ENCODE data around the gene OPA3. TPM values are rescaled to one million over a fixed set of nuclear protein-coding genes. Genes with fewer than 3 reads are reported as not detected.

Gene OPA3
- polyA plus RNA-seq, 3 donors = 4.4 to 6.9 (median 5.6) TPM

GRCh38 chr19:45501730-45502014 lies 82.9 kb downstream of the OPA3 start:
- peak overlapping the region; percentile 49 for H3K4me2 ChIP-seq (replicated peaks; ENCODE audit: extremely low read depth, low read length, poor library complexity, severe bottlenecking)
- peaks cover 5 to 14% (median 10%) of the 10 kb centered on the region in 7 donors for H3K9me3 Mint-ChIP-seq
- intact Hi-C loops (cut with micrococcal nuclease) = no loop called here
- H3K9ac ChIP-seq (ENCODE audit: insufficient read depth, low read length, poor library complexity, severe bottlenecking) = peak overlapping the region; percentile 34
- H3K4me3 ChIP-seq (replicated peaks in 1 of 3; ENCODE audit: low read depth in 2 of 3, low read length in 3 of 3) = peak overlapping the region in 1 of 3 experiments; percentile 43
- no peaks in the 10 kb centered on the region for H3K36me3 ChIP-seq (replicated peaks in 1 of 2; ENCODE audit: control insufficient read depth in 1 of 2, insufficient read depth in 2 of 2, low read length in 2 of 2)
- peaks cover 75 to 94% of the 10 kb centered on the region in 2 donors for H3K4me1 ChIP-seq (ENCODE audit: control insufficient read depth in 1 of 2, insufficient read depth in 2 of 2, low read length in 2 of 2)
- peaks cover 22 to 40% (median 35%) of the 10 kb centered on the region in 3 donors for H3K27me3 Mint-ChIP-seq (ENCODE audit: low read depth in 3 of 3)
- no peak for TF ChIP-seq CTCF (IDR thresholded peaks at IDR 0.05)
- no CpG with 5 or more reads among the region's 2 CpGs for WGBS (ENCODE audit: insufficient coverage)
- peak overlapping the region; percentile 86 to 93 (median 92) for H3K27ac Mint-ChIP-seq
- H3K4me3 Mint-ChIP-seq = peak overlapping the region; percentile 56 to 64
- no peaks in the 10 kb centered on the region for H3K79me2 ChIP-seq (ENCODE audit: insufficient read depth, low read length)
- DNase-seq = peak in 1 of 3 donors; percentile 46
- H3K9me3 ChIP-seq (replicated peaks in 1 of 2; ENCODE audit: control insufficient read depth in 1 of 2, insufficient read depth in 1 of 2, low read length in 2 of 2) = peaks cover 0 to 6% of the 10 kb centered on the region in 2 donors
- H3K36me3 Mint-ChIP-seq = peaks cover 9 to 11% of the 10 kb centered on the region in 2 donors
- peaks cover 69% of the 10 kb centered on the region for H3K4me1 Mint-ChIP-seq
- H3K27me3 ChIP-seq (ENCODE audit: control insufficient read depth in 2 of 2, insufficient read depth in 2 of 2, low read length in 2 of 2) = peaks cover 3 to 23% of the 10 kb centered on the region in 2 donors
- no peak overlapping the region for H2AFZ ChIP-seq (ENCODE audit: insufficient read depth, low read depth, low read length, poor library complexity, severe bottlenecking)
- peak overlapping the region; percentile 80 for H3K27ac ChIP-seq (ENCODE audit: low read depth in 1 of 2, low read length in 2 of 2)
- H4K20me1 ChIP-seq (ENCODE audit: insufficient read depth, low read length) = no peaks in the 10 kb centered on the region

GRCh38 chr19:45500918-45501729 lies 83.5 kb downstream of the OPA3 start:
- no peak overlapping the region for H3K9ac ChIP-seq (ENCODE audit: insufficient read depth, low read length, poor library complexity, severe bottlenecking)
- H4K20me1 ChIP-seq (ENCODE audit: insufficient read depth, low read length) = peaks cover 2% of the 10 kb centered on the region
- intact Hi-C loops (cut with micrococcal nuclease) = no loop called here
- H3K4me2 ChIP-seq (replicated peaks; ENCODE audit: extremely low read depth, low read length, poor library complexity, severe bottlenecking) = peak overlapping the region; percentile 49
- DNase-seq = no peak
- H3K9me3 ChIP-seq (replicated peaks in 1 of 2; ENCODE audit: control insufficient read depth in 1 of 2, insufficient read depth in 1 of 2, low read length in 2 of 2) = peaks cover under 1 to 6% of the 10 kb centered on the region in 2 donors
- peak overlapping the region; percentile 80 for H3K27ac ChIP-seq (ENCODE audit: low read depth in 1 of 2, low read length in 2 of 2)
- TF ChIP-seq CTCF (IDR thresholded peaks at IDR 0.05) = no peak
- H3K4me1 ChIP-seq (ENCODE audit: control insufficient read depth in 1 of 2, insufficient read depth in 2 of 2, low read length in 2 of 2) = peaks cover 78 to 96% of the 10 kb centered on the region in 2 donors
- Mint-ChIP-seq H3K27ac (peak overlapping the region; percentile 86 to 93 (median 92)), H3K27me3 (ENCODE audit: low read depth in 3 of 3) (peaks cover 22 to 45% (median 39%) of the 10 kb centered on the region in 3 donors), H3K9me3 (peaks cover 5 to 14% (median 10%) of the 10 kb centered on the region in 7 donors), H3K36me3 (peaks cover 9 to 11% of the 10 kb centered on the region in 2 donors), H3K4me1 (peaks cover 67% of the 10 kb centered on the region), H3K4me3 (peak overlapping the region in 1 of 2 donors; percentile 64)
- no peaks in the 10 kb centered on the region for H3K36me3 ChIP-seq (replicated peaks in 1 of 2; ENCODE audit: control insufficient read depth in 1 of 2, insufficient read depth in 2 of 2, low read length in 2 of 2)
- no peaks in the 10 kb centered on the region for H3K79me2 ChIP-seq (ENCODE audit: insufficient read depth, low read length)
- H2AFZ ChIP-seq (ENCODE audit: insufficient read depth, low read depth, low read length, poor library complexity, severe bottlenecking) = no peak overlapping the region
- H3K27me3 ChIP-seq (ENCODE audit: control insufficient read depth in 2 of 2, insufficient read depth in 2 of 2, low read length in 2 of 2) = peaks cover 4 to 24% of the 10 kb centered on the region in 2 donors
- WGBS (ENCODE audit: insufficient coverage) = 96% methylated on average over 4 of the region's 8 CpGs
- peak overlapping the region in 1 of 3 experiments; percentile 43 for H3K4me3 ChIP-seq (replicated peaks in 1 of 3; ENCODE audit: low read depth in 2 of 3, low read length in 3 of 3)

Data from CD14-positive monocyte (primary cell).